Tibial nerve (tissue), 4 donors: ENCODE measurements around the gene CTNND2. TPM values are rescaled to one million over a fixed set of nuclear protein-coding genes. Genes with fewer than 3 reads are reported as not detected.

Experiments used
- DNase-seq, 2 donors: peaks; one replicate each; pipeline ENCODE4 v3.0.0-alpha.2; 2019; ENCODE audit warnings: low spot score in 2 of 2
- H3K27ac ChIP-seq, 4 donors: fragments of 200-600 bp; sonication (generic) in 3 of 4; one replicate each; pipeline ENCODE4 v1.5.1; 2017 to 2019; ENCODE audit warnings: mild to moderate bottlenecking in 1 of 4
- H3K27me3 ChIP-seq, 2 donors: fragments of 200-600 bp; sonication (generic) in 1 of 2; one replicate each; pipeline versions ENCODE4 v1.5.1 to v1.6.0; 2017 to 2019
- H3K36me3 ChIP-seq, 3 donors: fragments of 200-600 bp; sonication (generic); one replicate each; pipeline ENCODE4 v1.5.1; 2018 to 2019
- H3K4me1 ChIP-seq, 4 donors: fragments of 200-600 bp; sonication (generic) in 3 of 4; one replicate each; pipeline ENCODE4 v1.5.1; 2017 to 2019
- H3K4me3 ChIP-seq, 4 donors: fragments of 200-600 bp; sonication (generic) in 3 of 4; one replicate each; pipeline ENCODE4 v1.5.1; 2017 to 2019; ENCODE audit warnings: mild to moderate bottlenecking in 1 of 4, moderate library complexity in 1 of 4
- H3K9me3 ChIP-seq, 4 donors: fragments of 200-600 bp; sonication (generic) in 3 of 4; one replicate each; pipeline ENCODE4 v1.5.1; 2017 to 2019
- EP300 ChIP-seq, 2 donors: sonication (generic); formaldehyde crosslinking; IDR thresholded peaks; one replicate each; pipeline ENCODE4 v1.6.1; 2017; ENCODE audit warnings: antibody characterized with exemption in 2 of 2, mild to moderate bottlenecking in 1 of 2
- POLR2A ChIP-seq, 2 donors: fragments of 450-650 bp; IDR thresholded peaks; one replicate each; pipeline ENCODE4 v1.6.1; 2017; ENCODE audit warnings: antibody characterized with exemption in 2 of 2, mild to moderate bottlenecking in 2 of 2, moderate library complexity in 2 of 2
- WGBS, 2 donors: methylation state at CpG; one replicate each; pipeline ENCODE4 v1.1.5; 2018; 5-methylcytosine and 5-hydroxymethylcytosine counted together
- total RNA-seq, 4 donors: library from RNA; depleted of rRNA; stranded (reverse); fragments of >200 nt; gene quantifications; one replicate each; pipeline ENCODE4 v1.1.0, GENCODE V29; 2016
- TF ChIP-seq, protein P1 (sequence below), 5 experiments: fragments of 200-600 bp in 3 of 5; fragments of 450-650 bp in 2 of 5; sonication (generic) in 3 of 5; IDR thresholded peaks; one replicate each; pipeline ENCODE4 v1.5.1; 2016 to 2019; ENCODE audit warnings: antibody characterized with exemption in 5 of 5, mild to moderate bottlenecking in 3 of 5, moderate library complexity in 2 of 5

CTNND2 gene
- total RNA-seq, 4 donors from 2014 or later = 1.5 to 5.7 (median 2.5) TPM; not detected in 1

DNA sequence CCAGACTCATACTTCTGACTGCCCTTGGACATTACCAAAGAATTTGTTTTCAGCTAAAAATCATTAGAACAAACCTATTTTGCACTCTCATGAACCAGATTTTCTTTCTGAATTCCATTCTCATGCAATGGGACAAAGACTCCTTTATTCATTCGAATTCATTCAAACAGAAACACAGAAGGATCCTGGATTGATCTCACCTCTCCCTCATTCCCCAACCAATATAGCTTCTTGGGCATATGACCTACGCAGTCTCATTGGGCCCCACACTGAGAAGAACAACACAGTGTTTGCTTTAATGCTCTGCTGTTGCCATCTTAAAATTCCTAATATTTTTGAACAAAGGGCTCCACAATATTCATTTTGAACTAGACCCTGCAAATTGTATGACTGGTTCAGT is 392.4 kb downstream of the CTNND2 start:
- Histone ChIP-seq H3K27ac (no peak overlapping the region), H3K4me1 (no peaks in the 10 kb centered on the region), H3K4me3 (no peak overlapping the region), H3K36me3 (no peaks in the 10 kb centered on the region), H3K27me3 (no peaks in the 10 kb centered on the region), H3K9me3 (no peaks in the 10 kb centered on the region)
- WGBS, 2 donors = 31 to 45% methylated on average over 2 of the region's 2 CpGs
- TF ChIP-seq, protein P1, sequence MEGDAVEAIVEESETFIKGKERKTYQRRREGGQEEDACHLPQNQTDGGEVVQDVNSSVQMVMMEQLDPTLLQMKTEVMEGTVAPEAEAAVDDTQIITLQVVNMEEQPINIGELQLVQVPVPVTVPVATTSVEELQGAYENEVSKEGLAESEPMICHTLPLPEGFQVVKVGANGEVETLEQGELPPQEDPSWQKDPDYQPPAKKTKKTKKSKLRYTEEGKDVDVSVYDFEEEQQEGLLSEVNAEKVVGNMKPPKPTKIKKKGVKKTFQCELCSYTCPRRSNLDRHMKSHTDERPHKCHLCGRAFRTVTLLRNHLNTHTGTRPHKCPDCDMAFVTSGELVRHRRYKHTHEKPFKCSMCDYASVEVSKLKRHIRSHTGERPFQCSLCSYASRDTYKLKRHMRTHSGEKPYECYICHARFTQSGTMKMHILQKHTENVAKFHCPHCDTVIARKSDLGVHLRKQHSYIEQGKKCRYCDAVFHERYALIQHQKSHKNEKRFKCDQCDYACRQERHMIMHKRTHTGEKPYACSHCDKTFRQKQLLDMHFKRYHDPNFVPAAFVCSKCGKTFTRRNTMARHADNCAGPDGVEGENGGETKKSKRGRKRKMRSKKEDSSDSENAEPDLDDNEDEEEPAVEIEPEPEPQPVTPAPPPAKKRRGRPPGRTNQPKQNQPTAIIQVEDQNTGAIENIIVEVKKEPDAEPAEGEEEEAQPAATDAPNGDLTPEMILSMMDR (IDR thresholded peaks at IDR 0.05) = no peak
- TF ChIP-seq EP300 (IDR thresholded peaks at IDR 0.05) (no peak), POLR2A (IDR thresholded peaks at IDR 0.05) (no peak)
- no peak for DNase-seq

- H3K27ac ChIP-seq = no peak overlapping the region
- TF ChIP-seq POLR2A (IDR thresholded peaks at IDR 0.05) (no peak), EP300 (IDR thresholded peaks at IDR 0.05) (no peak)
- TF ChIP-seq, protein P1 (IDR thresholded peaks at IDR 0.05) = no peak
- no peak for DNase-seq
- no peaks in the 10 kb centered on the region for H3K27me3 ChIP-seq
- WGBS, 2 donors = 94 to 95% methylated on average over 1 of the region's 1 CpG
- no peaks in the 10 kb centered on the region for H3K36me3 ChIP-seq
- H3K4me3 ChIP-seq = no peak overlapping the region
- H3K9me3 ChIP-seq = no peaks in the 10 kb centered on the region
- H3K4me1 ChIP-seq = no peaks in the 10 kb centered on the region
These were observed 393.4 kb downstream of the CTNND2 start for GRCh38 chr5:11510889-11511288.

- H3K36me3 ChIP-seq = no peaks in the 10 kb centered on the region
- H3K27me3 ChIP-seq = no peaks in the 10 kb centered on the region
- H3K27ac ChIP-seq = no peak overlapping the region
- TF ChIP-seq POLR2A (IDR thresholded peaks at IDR 0.05) (no peak), EP300 (IDR thresholded peaks at IDR 0.05) (no peak)
- TF ChIP-seq, protein P1 (IDR thresholded peaks at IDR 0.05) = no peak
- no peaks in the 10 kb centered on the region for H3K9me3 ChIP-seq
- no peak for DNase-seq
- 73 to 74% methylated on average over 7 of the region's 7 CpGs for WGBS, 2 donors
- no peak overlapping the region for H3K4me3 ChIP-seq
- H3K4me1 ChIP-seq = no peaks in the 10 kb centered on the region
These were observed 394.5 kb downstream of the CTNND2 start for GRCh38 chr5:11509793-11510192.

- no peak overlapping the region for H3K27ac ChIP-seq
- H3K27me3 ChIP-seq = no peaks in the 10 kb centered on the region
- DNase-seq = no peak
- WGBS, 2 donors = 62 to 63% methylated on average over 9 of the region's 9 CpGs
- TF ChIP-seq, protein P1 (IDR thresholded peaks at IDR 0.05) = no peak
- no peak for TF ChIP-seq POLR2A (IDR thresholded peaks at IDR 0.05)
- TF ChIP-seq EP300 (IDR thresholded peaks at IDR 0.05) = no peak
- no peak overlapping the region for H3K4me3 ChIP-seq
- no peaks in the 10 kb centered on the region for H3K36me3 ChIP-seq
- H3K4me1 ChIP-seq = no peaks in the 10 kb centered on the region
- no peaks in the 10 kb centered on the region for H3K9me3 ChIP-seq
These were observed 396.9 kb downstream of the CTNND2 start for GRCh38 chr5:11507156-11507910.

DNA sequence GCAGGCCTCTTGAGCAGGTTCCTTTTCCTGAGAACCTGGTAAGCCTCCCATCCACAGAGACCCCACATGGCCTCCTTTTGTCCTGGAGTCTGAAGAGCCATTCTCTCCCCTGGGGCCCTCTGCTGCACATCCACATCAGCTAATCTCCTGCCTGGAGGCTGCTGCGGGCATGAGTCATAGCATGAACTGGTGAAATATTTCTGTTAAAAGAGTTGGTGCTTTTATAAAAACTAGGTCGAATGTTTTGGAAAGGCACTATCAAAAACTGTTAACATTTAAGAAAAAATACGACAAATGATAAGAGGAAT is 399.4 kb downstream of the CTNND2 start:
- Histone ChIP-seq H3K27ac (no peak overlapping the region), H3K4me1 (no peaks in the 10 kb centered on the region), H3K9me3 (no peaks in the 10 kb centered on the region), H3K4me3 (no peak overlapping the region), H3K36me3 (no peaks in the 10 kb centered on the region), H3K27me3 (no peaks in the 10 kb centered on the region)
- 68 to 77% methylated on average over 3 of the region's 3 CpGs for WGBS, 2 donors
- no peak for DNase-seq
- TF ChIP-seq, protein P1 (IDR thresholded peaks at IDR 0.05) = no peak
- TF ChIP-seq POLR2A (IDR thresholded peaks at IDR 0.05) (no peak), EP300 (IDR thresholded peaks at IDR 0.05) (no peak)
